Right lobe of liver (tissue), 4 donors: ENCODE results near the gene EIF2S3B.

Experiments
- POLR2A ChIP-seq: fragments of 450-650 bp; IDR thresholded peaks from one replicate; pipeline ENCODE4 v1.6.1; 2017; ENCODE audit warnings: antibody characterized with exemption, mild to moderate bottlenecking
- TF ChIP-seq, protein P1 (sequence below), 4 donors: fragments of 200-600 bp in 3 of 4; fragments of 450-650 bp in 1 of 4; IDR thresholded peaks; one replicate each; pipeline versions ENCODE4 v1.5.1 to v1.8.0; 2016 to 2022; ENCODE audit warnings: antibody characterized with exemption in 4 of 4, mild to moderate bottlenecking in 2 of 4
- donor health status: DM: no; HTN: no; CAD: no.
- donor health status: DM: no; HTN: no; CAD: no.
- donor health status: DM: no; HTN: yes; CAD: no.

- TF ChIP-seq, protein P1, sequence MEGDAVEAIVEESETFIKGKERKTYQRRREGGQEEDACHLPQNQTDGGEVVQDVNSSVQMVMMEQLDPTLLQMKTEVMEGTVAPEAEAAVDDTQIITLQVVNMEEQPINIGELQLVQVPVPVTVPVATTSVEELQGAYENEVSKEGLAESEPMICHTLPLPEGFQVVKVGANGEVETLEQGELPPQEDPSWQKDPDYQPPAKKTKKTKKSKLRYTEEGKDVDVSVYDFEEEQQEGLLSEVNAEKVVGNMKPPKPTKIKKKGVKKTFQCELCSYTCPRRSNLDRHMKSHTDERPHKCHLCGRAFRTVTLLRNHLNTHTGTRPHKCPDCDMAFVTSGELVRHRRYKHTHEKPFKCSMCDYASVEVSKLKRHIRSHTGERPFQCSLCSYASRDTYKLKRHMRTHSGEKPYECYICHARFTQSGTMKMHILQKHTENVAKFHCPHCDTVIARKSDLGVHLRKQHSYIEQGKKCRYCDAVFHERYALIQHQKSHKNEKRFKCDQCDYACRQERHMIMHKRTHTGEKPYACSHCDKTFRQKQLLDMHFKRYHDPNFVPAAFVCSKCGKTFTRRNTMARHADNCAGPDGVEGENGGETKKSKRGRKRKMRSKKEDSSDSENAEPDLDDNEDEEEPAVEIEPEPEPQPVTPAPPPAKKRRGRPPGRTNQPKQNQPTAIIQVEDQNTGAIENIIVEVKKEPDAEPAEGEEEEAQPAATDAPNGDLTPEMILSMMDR (IDR thresholded peaks at IDR 0.05), result no peak
- TF ChIP-seq POLR2A, result no peak
Measured at GRCh38 chr12:10540776-10541205, 35.1 kb downstream of the EIF2S3B start.
